ENCODE measurements around the gene LRRC36. TPM values are rescaled to one million over a fixed set of nuclear protein-coding genes. Genes with fewer than 3 reads are reported as not detected.

The LRRC36 gene
- total and polyA plus RNA-seq, 10 of the 15 experiments (the other 5 are each of a cell fraction or from before 2014, with no cell fraction given), result 0.45 to 2.0 (median 0.75) TPM; not detected in 1

DNA sequence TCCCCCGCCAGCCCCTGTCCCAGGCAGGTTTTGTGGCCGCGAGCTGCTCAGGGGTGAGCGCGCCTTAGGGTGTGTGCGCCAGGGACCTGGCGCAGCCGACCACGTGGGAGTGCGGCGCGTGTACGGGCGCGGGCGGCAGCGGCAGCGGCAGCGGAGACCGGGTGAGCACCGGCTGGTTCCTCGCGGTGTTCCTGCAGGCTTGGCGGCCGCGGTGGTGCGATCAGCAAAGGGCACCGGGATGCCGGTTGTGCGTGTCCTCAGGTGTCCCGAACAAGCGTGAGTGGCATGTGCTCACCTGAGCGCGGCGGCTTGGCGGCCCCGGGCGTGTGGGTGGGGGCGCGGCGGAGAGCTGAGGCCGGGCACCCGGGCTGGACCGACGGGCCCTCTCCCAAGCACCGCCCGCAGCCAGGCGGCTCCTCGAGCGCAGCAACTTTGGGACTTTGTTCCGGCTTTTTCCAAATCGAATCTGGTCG lies 103.9 kb downstream of the LRRC36 start:
- Histone ChIP-seq H3K9ac (ENCODE audit: control insufficient read depth, insufficient read depth, low read length) (no peak overlapping the region), H3K4me3 (peak overlapping the region; percentile 42; the same call in 1 of the 2 replicates), H4K20me1 (ENCODE audit: control insufficient read depth, insufficient read depth) (no peaks in the 10 kb centered on the region), H3K79me2 (ENCODE audit: control insufficient read depth, insufficient read depth, low read length) (no peaks in the 10 kb centered on the region), H3K9me3 (replicated peaks; ENCODE audit: control insufficient read depth, insufficient read depth, low read length) (no peaks in the 10 kb centered on the region), H2AFZ (ENCODE audit: control insufficient read depth, low read depth, low read length) (no peak overlapping the region; the same call in 1 of the 2 replicates), H3K27me3 (replicated peaks in 1 of 2; ENCODE audit: control insufficient read depth in 2 of 2, insufficient read depth in 2 of 2, low read length in 1 of 2) (peaks cover 12 to 14% of the 10 kb centered on the region in 2 experiments), H3K36me3 (ENCODE audit: control insufficient read depth in 2 of 2, insufficient read depth in 2 of 2, low read length in 1 of 2) (no peaks in the 10 kb centered on the region), H3K4me2 (ENCODE audit: control insufficient read depth, insufficient read depth) (peak overlapping the region; percentile 59; the same call in 1 of the 2 replicates), H3K4me1 (ENCODE audit: control insufficient read depth, insufficient read depth, low read length) (peaks cover 10% of the 10 kb centered on the region), H3K27ac (ENCODE audit: control insufficient read depth, insufficient read depth) (no peak overlapping the region)
- RAD21 ChIA-PET (ENCODE audit: unreplicated experiment), result interaction anchor here (0.7 kb wide), 1 partner anchor 880 kb away, joined by 3 read pairs; no protein-coding TSS in a partner anchor
- POLR2A ChIA-PET, result no interaction called here
- TF ChIP-seq, protein P1, sequence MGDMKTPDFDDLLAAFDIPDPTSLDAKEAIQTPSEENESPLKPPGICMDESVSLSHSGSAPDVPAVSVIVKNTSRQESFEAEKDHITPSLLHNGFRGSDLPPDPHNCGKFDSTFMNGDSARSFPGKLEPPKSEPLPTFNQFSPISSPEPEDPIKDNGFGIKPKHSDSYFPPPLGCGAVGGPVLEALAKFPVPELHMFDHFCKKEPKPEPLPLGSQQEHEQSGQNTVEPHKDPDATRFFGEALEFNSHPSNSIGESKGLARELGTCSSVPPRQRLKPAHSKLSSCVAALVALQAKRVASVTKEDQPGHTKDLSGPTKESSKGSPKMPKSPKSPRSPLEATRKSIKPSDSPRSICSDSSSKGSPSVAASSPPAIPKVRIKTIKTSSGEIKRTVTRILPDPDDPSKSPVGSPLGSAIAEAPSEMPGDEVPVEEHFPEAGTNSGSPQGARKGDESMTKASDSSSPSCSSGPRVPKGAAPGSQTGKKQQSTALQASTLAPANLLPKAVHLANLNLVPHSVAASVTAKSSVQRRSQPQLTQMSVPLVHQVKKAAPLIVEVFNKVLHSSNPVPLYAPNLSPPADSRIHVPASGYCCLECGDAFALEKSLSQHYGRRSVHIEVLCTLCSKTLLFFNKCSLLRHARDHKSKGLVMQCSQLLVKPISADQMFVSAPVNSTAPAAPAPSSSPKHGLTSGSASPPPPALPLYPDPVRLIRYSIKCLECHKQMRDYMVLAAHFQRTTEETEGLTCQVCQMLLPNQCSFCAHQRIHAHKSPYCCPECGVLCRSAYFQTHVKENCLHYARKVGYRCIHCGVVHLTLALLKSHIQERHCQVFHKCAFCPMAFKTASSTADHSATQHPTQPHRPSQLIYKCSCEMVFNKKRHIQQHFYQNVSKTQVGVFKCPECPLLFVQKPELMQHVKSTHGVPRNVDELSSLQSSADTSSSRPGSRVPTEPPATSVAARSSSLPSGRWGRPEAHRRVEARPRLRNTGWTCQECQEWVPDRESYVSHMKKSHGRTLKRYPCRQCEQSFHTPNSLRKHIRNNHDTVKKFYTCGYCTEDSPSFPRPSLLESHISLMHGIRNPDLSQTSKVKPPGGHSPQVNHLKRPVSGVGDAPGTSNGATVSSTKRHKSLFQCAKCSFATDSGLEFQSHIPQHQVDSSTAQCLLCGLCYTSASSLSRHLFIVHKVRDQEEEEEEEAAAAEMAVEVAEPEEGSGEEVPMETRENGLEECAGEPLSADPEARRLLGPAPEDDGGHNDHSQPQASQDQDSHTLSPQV (IDR thresholded peaks at IDR 0.05), result no peak
- TF ChIP-seq, protein P2, sequence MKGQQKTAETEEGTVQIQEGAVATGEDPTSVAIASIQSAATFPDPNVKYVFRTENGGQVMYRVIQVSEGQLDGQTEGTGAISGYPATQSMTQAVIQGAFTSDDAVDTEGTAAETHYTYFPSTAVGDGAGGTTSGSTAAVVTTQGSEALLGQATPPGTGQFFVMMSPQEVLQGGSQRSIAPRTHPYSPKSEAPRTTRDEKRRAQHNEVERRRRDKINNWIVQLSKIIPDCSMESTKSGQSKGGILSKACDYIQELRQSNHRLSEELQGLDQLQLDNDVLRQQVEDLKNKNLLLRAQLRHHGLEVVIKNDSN (IDR thresholded peaks at IDR 0.05; ENCODE audit: borderline replicate concordance, extremely low read length, insufficient read depth, low read depth, low read length), result peak; percentile 33
- TF ChIP-seq BHLHE40 (IDR thresholded peaks at IDR 0.05; ENCODE audit: borderline replicate concordance in 1 of 2, low read depth in 2 of 2, low read length in 1 of 2), result peak in 1 of 2 experiments; percentile 34; a peak in 1 of 4 replicates
- no peak for TF ChIP-seq NRF1 (conservative IDR thresholded peaks at IDR 0.05; ENCODE audit: low read depth, low read length)
- TF ChIP-seq ZZZ3 (IDR thresholded peaks at IDR 0.05; ENCODE audit: control insufficient read depth, insufficient read length, low read depth), result no peak
- TF ChIP-seq SUZ12 (IDR thresholded peaks at IDR 0.05; ENCODE audit: unreplicated experiment), result peak; percentile 96
- peak; percentile 34 for TF ChIP-seq IKZF1 (conservative IDR thresholded peaks at IDR 0.05)
- SMC1A ChIA-PET (ENCODE audit: uncharacterized antibody, unreplicated experiment), result no interaction called here
- in situ Hi-C loops (cut with MboI), result no loop called here
- FAIRE-seq (no peak), ATAC-seq (peak; percentile 43), DNase-seq (ENCODE audit: low read depth, low spot score) (no peak)
- no TSS peak for BruUV-seq (replicated peaks)
- CTCF ChIA-PET, result no interaction called here
- WGBS (ENCODE audit: insufficient coverage, insufficient replicate concordance, low lambda C conversion rate, missing lambda C conversion rate), result under 1% methylated on average over 41 of the region's 53 CpGs
- intact Hi-C loops (cut with micrococcal nuclease; ENCODE audit: unreplicated experiment), result no loop called here
